Measurements from ENCODE around the gene TRH. TPM values are rescaled to one million over a fixed set of nuclear protein-coding genes. Genes with fewer than 3 reads are reported as not detected.
A peak's percentile ranks its signal among the peaks of the same experiment; 100 is the strongest.

Gene TRH
- polyA plus RNA-seq, result not detected

- peak within 1 kb of the TSS; percentile 24 to 79 (median 72) for H3K4me3 Mint-ChIP-seq
- no peak within 1 kb of the TSS for H3K27ac Mint-ChIP-seq
- peaks cover 38% of the 10 kb centered on the region for H3K27me3 Mint-ChIP-seq
- H3K9me3 Mint-ChIP-seq, result no peaks in the 10 kb centered on the region
- H3K4me1 Mint-ChIP-seq, result peaks cover 1 to 5% (median 4%) of the 10 kb centered on the region in 3 donors
- peaks cover 2% of the 10 kb centered on the region for H3K36me3 Mint-ChIP-seq
Measured at GRCh38 chr3:129974564-129974832, at the start of gene TRH. Gene TRH (plus strand): TSS chr3:129974720. CDS start chr3:129975817, 1,097 bp downstream.

GRCh38 chr3:129927072-129927471, 47.4 kb upstream of the TRH start:
- Mint-ChIP-seq H3K4me3 (peak overlapping the region in 1 of 4 donors; percentile 74), H3K27me3 (peaks cover 8% of the 10 kb centered on the region), H3K27ac (no peak overlapping the region), H3K4me1 (peaks cover 0 to 9% (median 2%) of the 10 kb centered on the region in 3 donors), H3K9me3 (peaks cover 8 to 21% (median 20%) of the 10 kb centered on the region in 3 donors), H3K36me3 (peaks cover 4% of the 10 kb centered on the region)

- Mint-ChIP-seq H3K27me3 (peaks cover 8% of the 10 kb centered on the region), H3K9me3 (peaks cover 8 to 19% (median 18%) of the 10 kb centered on the region in 3 donors), H3K4me1 (peaks cover 0 to 9% (median 2%) of the 10 kb centered on the region in 3 donors), H3K4me3 (no peak overlapping the region), H3K36me3 (peaks cover 2% of the 10 kb centered on the region), H3K27ac (peak overlapping the region in 1 of 3 donors; percentile 18)
Measured at GRCh38 chr3:129929383-129929782, 45.1 kb upstream of the TRH start.

- H3K27ac Mint-ChIP-seq, result no peak overlapping the region
- no peaks in the 10 kb centered on the region for H3K36me3 Mint-ChIP-seq
- H3K9me3 Mint-ChIP-seq, result peaks cover 6 to 15% (median 12%) of the 10 kb centered on the region in 3 donors
- peaks cover 0 to 8% (median 4%) of the 10 kb centered on the region in 3 donors for H3K4me1 Mint-ChIP-seq
- peaks cover 3% of the 10 kb centered on the region for H3K27me3 Mint-ChIP-seq
- no peak overlapping the region for H3K4me3 Mint-ChIP-seq
Measured at GRCh38 chr3:129933471-129933870, 41.0 kb upstream of the TRH start.

- Mint-ChIP-seq H3K9me3 (peaks cover 3 to 12% (median 9%) of the 10 kb centered on the region in 3 donors), H3K4me1 (peaks cover 0 to 8% (median 4%) of the 10 kb centered on the region in 3 donors), H3K27ac (no peak overlapping the region), H3K4me3 (peak overlapping the region in 1 of 4 donors; percentile 3), H3K36me3 (no peaks in the 10 kb centered on the region), H3K27me3 (peaks cover 3% of the 10 kb centered on the region)
Measured at GRCh38 chr3:129934234-129935123, 40.0 kb upstream of the TRH start.

- Mint-ChIP-seq H3K27me3 (peaks cover 3% of the 10 kb centered on the region), H3K4me3 (peak overlapping the region; percentile 3 to 60 (median 41)), H3K36me3 (no peaks in the 10 kb centered on the region), H3K9me3 (no peaks in the 10 kb centered on the region), H3K4me1 (peaks cover 0 to 8% (median 4%) of the 10 kb centered on the region in 3 donors), H3K27ac (peak overlapping the region in 2 of 3 donors; percentile 1 to 21)
Measured at GRCh38 chr3:129936757-129937156, 37.8 kb upstream of the TRH start.

- Mint-ChIP-seq H3K27ac (no peak overlapping the region), H3K36me3 (no peaks in the 10 kb centered on the region), H3K4me3 (no peak overlapping the region), H3K9me3 (no peaks in the 10 kb centered on the region), H3K4me1 (peaks cover 0 to 8% (median 4%) of the 10 kb centered on the region in 3 donors), H3K27me3 (peaks cover 3% of the 10 kb centered on the region)
Measured at GRCh38 chr3:129937717-129938116, 36.8 kb upstream of the TRH start.

- no peak overlapping the region for H3K4me3 Mint-ChIP-seq
- H3K9me3 Mint-ChIP-seq, result no peaks in the 10 kb centered on the region
- no peak overlapping the region for H3K27ac Mint-ChIP-seq
- H3K4me1 Mint-ChIP-seq, result peaks cover 1 to 8% (median 4%) of the 10 kb centered on the region in 3 donors
- H3K36me3 Mint-ChIP-seq, result no peaks in the 10 kb centered on the region
- H3K27me3 Mint-ChIP-seq, result peaks cover 3% of the 10 kb centered on the region
Measured at GRCh38 chr3:129938140-129938930, 36.2 kb upstream of the TRH start.

GRCh38 chr3:129940086-129940485, 34.4 kb upstream of the TRH start:
- Mint-ChIP-seq H3K4me3 (no peak overlapping the region), H3K36me3 (no peaks in the 10 kb centered on the region), H3K4me1 (peaks cover 1 to 8% (median 3%) of the 10 kb centered on the region in 3 donors), H3K27ac (no peak overlapping the region), H3K27me3 (peaks cover 4% of the 10 kb centered on the region), H3K9me3 (no peaks in the 10 kb centered on the region)

- H3K4me3 Mint-ChIP-seq, result peak overlapping the region in 1 of 4 donors; percentile 47
- peak overlapping the region in 1 of 3 donors; percentile 85 for H3K27ac Mint-ChIP-seq
- peaks cover 5% of the 10 kb centered on the region for H3K27me3 Mint-ChIP-seq
Measured at GRCh38 chr3:129942296-129942695, 32.2 kb upstream of the TRH start.

GRCh38 chr3:129943020-129943419, 31.5 kb upstream of the TRH start:
- Mint-ChIP-seq H3K4me3 (no peak overlapping the region), H3K36me3 (no peaks in the 10 kb centered on the region), H3K9me3 (peaks cover 2 to 16% (median 3%) of the 10 kb centered on the region in 3 donors), H3K27me3 (peaks cover 8% of the 10 kb centered on the region), H3K27ac (no peak overlapping the region), H3K4me1 (peaks cover 0 to 1% (median 0%) of the 10 kb centered on the region in 3 donors)

More at GRCh38 chr3:129942296-129942695, 32.2 kb upstream of the TRH start:
- Mint-ChIP-seq H3K36me3 (no peaks in the 10 kb centered on the region), H3K9me3 (peaks cover 0 to 9% (median 2%) of the 10 kb centered on the region in 3 donors), H3K4me1 (peaks cover 0 to 1% (median 0%) of the 10 kb centered on the region in 3 donors)

- peaks cover 13% of the 10 kb centered on the region for H3K27me3 Mint-ChIP-seq
- peaks cover 0 to 1% (median 0%) of the 10 kb centered on the region in 3 donors for H3K4me1 Mint-ChIP-seq
- no peaks in the 10 kb centered on the region for H3K36me3 Mint-ChIP-seq
- H3K4me3 Mint-ChIP-seq, result no peak overlapping the region
- no peak overlapping the region for H3K27ac Mint-ChIP-seq
- H3K9me3 Mint-ChIP-seq, result peaks cover 2 to 16% (median 3%) of the 10 kb centered on the region in 3 donors
Measured at GRCh38 chr3:129944709-129945108, 29.8 kb upstream of the TRH start.

GRCh38 chr3:129947538-129948240, 26.8 kb upstream of the TRH start:
- Mint-ChIP-seq H3K4me1 (peaks cover 0 to 1% (median 0%) of the 10 kb centered on the region in 3 donors), H3K9me3 (peaks cover 2 to 16% (median 3%) of the 10 kb centered on the region in 3 donors), H3K27me3 (peaks cover 13% of the 10 kb centered on the region), H3K4me3 (no peak overlapping the region), H3K27ac (peak overlapping the region in 1 of 3 donors; percentile 54), H3K36me3 (no peaks in the 10 kb centered on the region)

GRCh38 chr3:129950318-129951046, 24.0 kb upstream of the TRH start:
- Mint-ChIP-seq H3K4me1 (peaks cover 0 to 4% (median 3%) of the 10 kb centered on the region in 3 donors), H3K9me3 (peaks cover 2 to 16% (median 3%) of the 10 kb centered on the region in 3 donors), H3K27ac (no peak overlapping the region), H3K27me3 (peaks cover 8% of the 10 kb centered on the region), H3K36me3 (no peaks in the 10 kb centered on the region), H3K4me3 (no peak overlapping the region)

Data from IgD-negative memory B cell (primary cell).